OCI-LY3 (cell line): ENCODE results near the gene NNMT.

ENCODE experiments used
- CTCF ChIP-seq: fragments of 200-600, 300-600 bp; sonication (generic); IDR thresholded peaks from 2 replicates; pipeline ENCODE4 v1.5.1; 2014; ENCODE audit warnings: antibody characterized with exemption, low read length, low read depth
- EZH2phosphoT487 ChIP-seq: fragments of 200-600 bp; shearing (Covaris generic); IDR thresholded peaks from 2 replicates; pipeline ENCODE4 v1.6.1; 2018; ENCODE audit warnings: antibody characterized with exemption, mixed run types, low read depth

DNA sequence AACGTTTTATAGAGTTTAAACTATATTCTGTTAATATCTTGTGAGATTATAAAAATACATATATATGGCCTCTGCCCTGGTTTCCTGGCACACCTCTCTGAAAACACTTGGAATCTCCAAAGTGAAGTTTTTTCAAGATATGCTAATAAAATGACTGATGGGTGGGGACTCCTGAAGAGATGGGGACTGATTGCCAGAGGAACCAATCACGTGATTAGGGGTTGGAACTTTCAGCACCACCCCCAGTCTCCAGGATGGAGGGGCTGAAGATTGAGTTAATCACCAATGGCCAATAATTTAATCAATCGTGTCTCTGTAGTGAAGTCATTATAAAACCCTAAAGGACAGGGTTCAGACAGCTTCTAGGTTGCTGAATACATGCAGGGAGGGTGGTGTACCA, 66.8 kb downstream of the NNMT start:
- TF ChIP-seq EZH2phosphoT487 (no peak), CTCF (no peak)
